Right kidney (tissue), 1 donor: ENCODE measurements around the gene SPSB2.
"Not testable (repeated sequence)": the region's sequence is repeated elsewhere in the genome, so short reads cannot be mapped to it uniquely, and the experiment has no call there.

Source experiments
- DNase-seq: peaks from one replicate; pipeline ENCODE4 v3.0.0-alpha.2; 2016

SPSB2 gene

GRCh38 chr12:6903722-6904121 is 30.6 kb upstream of the SPSB2 start:
- DNase-seq: no peak

- no peak for DNase-seq
Measured at GRCh38 chr12:6902448-6902847, 29.3 kb upstream of the SPSB2 start.

- no peak for DNase-seq
Measured at GRCh38 chr12:6899837-6900519, 26.9 kb upstream of the SPSB2 start.

GRCh38 chr12:6899427-6899826 is 26.3 kb upstream of the SPSB2 start:
- no peak for DNase-seq

GRCh38 chr12:6896846-6897435 is 23.8 kb upstream of the SPSB2 start:
- DNase-seq: no peak

- DNase-seq: no peak
Measured at GRCh38 chr12:6894321-6894720, 21.2 kb upstream of the SPSB2 start.

GRCh38 chr12:6892683-6893082 is 19.6 kb upstream of the SPSB2 start:
- not testable (repeated sequence) for DNase-seq

- no peak for DNase-seq
Measured at GRCh38 chr12:6891646-6892001, 18.5 kb upstream of the SPSB2 start.

GRCh38 chr12:6890789-6891645 is 17.9 kb upstream of the SPSB2 start:
- DNase-seq: peak; percentile 93

GRCh38 chr12:6889775-6890573 is 16.9 kb upstream of the SPSB2 start:
- not testable (repeated sequence) for DNase-seq

- DNase-seq: not testable (repeated sequence)
Measured at GRCh38 chr12:6888794-6889193, 15.7 kb upstream of the SPSB2 start.

GRCh38 chr12:6888360-6888759 is 15.3 kb upstream of the SPSB2 start:
- DNase-seq: no peak

- no peak for DNase-seq
Measured at GRCh38 chr12:6887460-6887859, 14.4 kb upstream of the SPSB2 start.

- not testable (repeated sequence) for DNase-seq
Measured at GRCh38 chr12:6886206-6886999, 13.3 kb upstream of the SPSB2 start.

- no peak for DNase-seq
Measured at GRCh38 chr12:6884539-6884938, 11.4 kb upstream of the SPSB2 start.

- no peak for DNase-seq
Measured at GRCh38 chr12:6883683-6884082, 10.6 kb upstream of the SPSB2 start.

- no peak for DNase-seq
Measured at GRCh38 chr12:6883252-6883651, 10.1 kb upstream of the SPSB2 start.

GRCh38 chr12:6879824-6880223 is 6.7 kb upstream of the SPSB2 start:
- DNase-seq: not testable (repeated sequence)

GRCh38 chr12:6874015-6874368 is 889 bp upstream of the SPSB2 start:
- not testable (repeated sequence) for DNase-seq

GRCh38 chr12:6872073-6873048 is 742 bp downstream of the SPSB2 start:
- DNase-seq: peak; percentile 88
